HEK293 (cell line): ENCODE measurements around the gene ZMYM3.

Source experiments
- CTCF ChIP-seq: fragments of 450-650 bp; formaldehyde crosslinking; IDR thresholded peaks from 2 replicates; pipeline ENCODE4 v1.5.1; 2016; ENCODE audit warnings: missing biosample characterization, missing genetic modification characterization
- REPIN1 ChIP-seq: fragments of 450-650 bp; formaldehyde crosslinking; IDR thresholded peaks from 2 replicates; pipeline ENCODE4 v1.5.1; 2017; ENCODE audit warnings: missing biosample characterization, missing genetic modification characterization, low read depth
- SP2 ChIP-seq: fragments of 450-650 bp; formaldehyde crosslinking; IDR thresholded peaks from 2 replicates; pipeline ENCODE4 v1.5.1; 2016; ENCODE audit warnings: missing biosample characterization, missing genetic modification characterization
- TCF7L2 ChIP-seq: IDR thresholded peaks from 2 replicates; pipeline ENCODE4 v1.6.1; 2011; ENCODE audit warnings: low read depth, mild to moderate bottlenecking, inconsistent platforms, low read length, moderate library complexity, borderline replicate concordance
- ZNF121 ChIP-seq: fragments of 450-650 bp; formaldehyde crosslinking; IDR thresholded peaks from 2 replicates; pipeline ENCODE4 v1.5.1; 2016; ENCODE audit warnings: missing biosample characterization, missing genetic modification characterization
- ZNF146 ChIP-seq: fragments of 450-650 bp; formaldehyde crosslinking; IDR thresholded peaks from 2 replicates; pipeline ENCODE4 v1.5.1; 2016; ENCODE audit warnings: missing biosample characterization, missing genetic modification characterization
- ZNF155 ChIP-seq: fragments of 450-650 bp; formaldehyde crosslinking; IDR thresholded peaks from 2 replicates; pipeline ENCODE4 v1.5.1; 2016; ENCODE audit warnings: missing biosample characterization, missing genetic modification characterization
- ZNF174 ChIP-seq: fragments of 450-650 bp; formaldehyde crosslinking; IDR thresholded peaks from 2 replicates; pipeline ENCODE4 v1.5.0; 2017; ENCODE audit warnings: missing biosample characterization, mild to moderate bottlenecking, missing genetic modification characterization
- ZNF23 ChIP-seq: fragments of 450-650 bp; formaldehyde crosslinking; IDR thresholded peaks from 2 replicates; pipeline ENCODE4 v1.5.1; 2016; ENCODE audit warnings: missing biosample characterization, missing genetic modification characterization, borderline replicate concordance
- ZNF248 ChIP-seq: fragments of 450-650 bp; formaldehyde crosslinking; IDR thresholded peaks from 2 replicates; pipeline ENCODE4 v1.5.1; 2017; ENCODE audit warnings: missing biosample characterization, missing genetic modification characterization
- ZNF449 ChIP-seq: fragments of 450-650 bp; formaldehyde crosslinking; IDR thresholded peaks from 2 replicates; pipeline ENCODE4 v1.5.1; 2017; ENCODE audit warnings: missing biosample characterization, mild to moderate bottlenecking, missing genetic modification characterization, moderate library complexity
- ZNF704 ChIP-seq: fragments of 450-650 bp; formaldehyde crosslinking; IDR thresholded peaks from 2 replicates; pipeline ENCODE4 v1.5.1; 2016; ENCODE audit warnings: missing biosample characterization, missing genetic modification characterization
- TF ChIP-seq, protein P1 (sequence below): fragments of 450-650 bp; formaldehyde crosslinking; conservative IDR thresholded peaks from 2 replicates; pipeline ENCODE4 v1.5.1; 2016; ENCODE audit warnings: low read depth, missing biosample characterization, missing genetic modification characterization

DNA sequence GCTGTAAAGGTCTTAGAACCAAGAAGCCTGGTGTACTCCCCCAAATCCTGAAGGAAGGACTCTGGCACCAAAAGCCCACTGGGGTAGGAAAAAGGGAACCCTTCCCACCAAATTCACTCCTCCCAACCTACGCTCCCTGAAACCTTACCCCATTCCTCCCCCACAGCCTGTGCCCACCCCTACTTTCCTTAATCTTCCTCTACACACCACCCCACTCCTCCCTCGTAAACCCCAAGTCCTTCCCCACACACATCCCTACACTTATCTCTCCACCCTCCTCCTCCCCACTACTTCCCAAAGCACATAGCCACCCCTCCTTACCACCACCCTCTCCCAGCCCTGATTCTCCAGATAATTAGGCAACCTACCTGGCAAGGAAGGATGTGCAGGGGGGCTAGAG lies 1.7 kb downstream of the ZMYM3 start:
- TF ChIP-seq, protein P1, sequence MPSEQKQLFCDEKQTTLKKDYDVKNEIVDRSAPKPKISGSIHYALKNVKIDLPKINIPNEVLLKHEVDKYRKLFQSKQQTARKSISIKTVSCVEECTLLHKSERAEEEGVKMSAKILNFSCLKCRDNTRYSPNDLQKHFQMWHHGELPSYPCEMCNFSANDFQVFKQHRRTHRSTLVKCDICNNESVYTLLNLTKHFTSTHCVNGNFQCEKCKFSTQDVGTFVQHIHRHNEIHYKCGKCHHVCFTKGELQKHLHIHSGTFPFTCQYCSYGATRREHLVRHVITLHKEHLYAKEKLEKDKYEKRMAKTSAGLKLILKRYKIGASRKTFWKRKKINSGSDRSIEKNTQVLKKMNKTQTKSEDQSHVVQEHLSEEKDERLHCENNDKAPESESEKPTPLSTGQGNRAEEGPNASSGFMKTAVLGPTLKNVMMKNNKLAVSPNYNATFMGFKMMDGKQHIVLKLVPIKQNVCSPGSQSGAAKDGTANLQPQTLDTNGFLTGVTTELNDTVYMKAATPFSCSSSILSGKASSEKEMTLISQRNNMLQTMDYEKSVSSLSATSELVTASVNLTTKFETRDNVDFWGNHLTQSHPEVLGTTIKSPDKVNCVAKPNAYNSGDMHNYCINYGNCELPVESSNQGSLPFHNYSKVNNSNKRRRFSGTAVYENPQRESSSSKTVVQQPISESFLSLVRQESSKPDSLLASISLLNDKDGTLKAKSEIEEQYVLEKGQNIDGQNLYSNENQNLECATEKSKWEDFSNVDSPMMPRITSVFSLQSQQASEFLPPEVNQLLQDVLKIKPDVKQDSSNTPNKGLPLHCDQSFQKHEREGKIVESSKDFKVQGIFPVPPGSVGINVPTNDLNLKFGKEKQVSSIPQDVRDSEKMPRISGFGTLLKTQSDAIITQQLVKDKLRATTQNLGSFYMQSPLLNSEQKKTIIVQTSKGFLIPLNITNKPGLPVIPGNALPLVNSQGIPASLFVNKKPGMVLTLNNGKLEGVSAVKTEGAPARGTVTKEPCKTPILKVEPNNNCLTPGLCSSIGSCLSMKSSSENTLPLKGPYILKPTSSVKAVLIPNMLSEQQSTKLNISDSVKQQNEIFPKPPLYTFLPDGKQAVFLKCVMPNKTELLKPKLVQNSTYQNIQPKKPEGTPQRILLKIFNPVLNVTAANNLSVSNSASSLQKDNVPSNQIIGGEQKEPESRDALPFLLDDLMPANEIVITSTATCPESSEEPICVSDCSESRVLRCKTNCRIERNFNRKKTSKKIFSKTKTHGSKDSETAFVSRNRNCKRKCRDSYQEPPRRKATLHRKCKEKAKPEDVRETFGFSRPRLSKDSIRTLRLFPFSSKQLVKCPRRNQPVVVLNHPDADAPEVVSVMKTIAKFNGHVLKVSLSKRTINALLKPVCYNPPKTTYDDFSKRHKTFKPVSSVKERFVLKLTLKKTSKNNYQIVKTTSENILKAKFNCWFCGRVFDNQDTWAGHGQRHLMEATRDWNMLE (tag by site-specific recombination): no peak
- TF ChIP-seq ZNF248 (tag by site-specific recombination): no peak
- no peak for TF ChIP-seq ZNF155 (tag by site-specific recombination)
- no peak for TF ChIP-seq CTCF (tag by site-specific recombination)
- TF ChIP-seq ZNF449 (tag by site-specific recombination): no peak
- no peak for TF ChIP-seq ZNF174 (tag by site-specific recombination)
- no peak for TF ChIP-seq ZNF704
- no peak for TF ChIP-seq ZNF23
- TF ChIP-seq REPIN1 (tag by site-specific recombination): no peak
- TF ChIP-seq TCF7L2: no peak
- TF ChIP-seq ZNF146 (tag by site-specific recombination): no peak
- no peak for TF ChIP-seq SP2 (tag by site-specific recombination)
- TF ChIP-seq ZNF121 (tag by site-specific recombination): no peak
